K562 (cell line): ENCODE results near the gene COBLL1.
"Not testable (repeated sequence)": the region's sequence is repeated elsewhere in the genome, so short reads cannot be mapped to it uniquely, and the experiment has no call there.

ENCODE experiments used
- GATA2 ChIP-seq: sonication (generic); formaldehyde crosslinking; IDR thresholded peaks from 2 replicates; pipeline ENCODE4 v1.4.0; 2020; ENCODE audit warnings: mild to moderate bottlenecking, missing genetic modification reagents
- JUND ChIP-seq, 2 experiments: IDR thresholded peaks; 2 replicates in 1 of 2; 3 replicates in 1 of 2; pipeline ENCODE4 v1.6.1; 2011; ENCODE audit warnings: borderline replicate concordance in 2 of 2, low read depth in 2 of 2, low read length in 2 of 2, improper control_type of control experiment in 1 of 2, missing biosample characterization in 1 of 2, missing genetic modification characterization in 1 of 2, missing genetic modification reagents in 1 of 2
- MED1 ChIP-seq: sonication (generic); formaldehyde crosslinking; IDR thresholded peaks from 2 replicates; pipeline ENCODE4 v1.8.1; 2023; ENCODE audit warnings: missing genetic modification reagents, borderline replicate concordance
- TAF1 ChIP-seq: IDR thresholded peaks from 2 replicates; pipeline ENCODE4 v1.6.1; 2011; ENCODE audit warnings: mild to moderate bottlenecking, low read length, moderate library complexity; ENCODE audit not compliant: insufficient read depth, control insufficient read depth, severe bottlenecking; ENCODE audit errors: extremely low read depth
- TEAD4 ChIP-seq, 2 experiments: sonication (generic) in 1 of 2; formaldehyde crosslinking in 1 of 2; IDR thresholded peaks; 2 replicates each; pipeline versions ENCODE4 v1.6.1 to v1.8.0; 2012 to 2022; ENCODE audit warnings: borderline replicate concordance in 1 of 2, inconsistent platforms in 1 of 2, low read length in 1 of 2, mild to moderate bottlenecking in 1 of 2, missing genetic modification reagents in 1 of 2
- TRIM24 ChIP-seq, 2 experiments: fragments of 450-650 bp; IDR thresholded peaks; 2 replicates each; pipeline ENCODE4 v1.6.1; 2016
- ZBTB7A ChIP-seq: IDR thresholded peaks from 2 replicates; pipeline ENCODE4 v1.6.1; 2011; ENCODE audit warnings: low read depth, mild to moderate bottlenecking, low read length, moderate library complexity, borderline replicate concordance; ENCODE audit not compliant: control insufficient read depth
- ZNF644 ChIP-seq: fragments of 200-800 bp; sonication (Bioruptor generic); IDR thresholded peaks from 2 replicates; pipeline ENCODE4 v1.6.1; 2016; ENCODE audit warnings: low read depth, missing genetic modification characterization, missing compliant biosample characterization

DNA sequence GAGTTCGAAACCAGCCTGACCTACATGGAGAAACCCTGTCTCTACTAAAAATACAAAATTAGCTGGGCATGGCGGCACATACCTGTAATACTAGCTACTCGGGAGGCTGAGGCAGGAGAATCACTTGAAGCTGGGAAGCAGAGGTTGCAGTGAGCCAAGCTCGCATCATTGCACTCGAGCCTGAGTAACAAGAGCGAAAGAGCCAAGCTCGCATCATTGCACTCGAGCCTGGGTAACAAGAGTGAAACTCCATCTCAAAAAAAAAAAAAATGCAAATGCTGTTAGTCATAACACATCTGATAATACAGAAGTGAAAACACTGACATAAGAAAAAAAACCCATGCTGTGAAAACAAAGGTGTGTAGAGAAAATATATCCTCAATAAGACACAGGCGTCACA lies 80.4 kb downstream of the COBLL1 start:
- TF ChIP-seq ZBTB7A; ZNF644 (tag); GATA2 (CRISPR knock-in tag); JUND (IDR thresholded peaks at IDR 0.05; ENCODE audit: borderline replicate concordance, low read depth, low read length); JUND (tag; IDR thresholded peaks at IDR 0.05; ENCODE audit: borderline replicate concordance, low read depth, low read length); TAF1; MED1 (CRISPR knock-in tag); TEAD4 (IDR thresholded peaks at IDR 0.05; ENCODE audit: low read length); TEAD4 (CRISPR knock-in tag; IDR thresholded peaks at IDR 0.05; ENCODE audit: borderline replicate concordance); TRIM24 (IDR thresholded peaks at IDR 0.05): not testable (repeated sequence)
